ENCODE results near the gene NIN.

- no peak for TF ChIP-seq CTCF (IDR thresholded peaks at IDR 0.05; ENCODE audit: low read length)
- TF ChIP-seq EZH2 (IDR thresholded peaks at IDR 0.05; ENCODE audit: borderline replicate concordance, low read length) = no peak
Measured at GRCh38 chr14:50837271-50837670, 6.3 kb upstream of the NIN start.

Measured in OCI-LY1 (cell line).